IPS-18c (cell line): Measurements from ENCODE around the gene ARAP3.
"Not testable (repeated sequence)": the region's sequence is repeated elsewhere in the genome, so short reads cannot be mapped to it uniquely, and the experiment has no call there.

ENCODE experiments used
- H3K4me3 ChIP-seq: 2 replicates; pipeline ENCODE4 v1.7.0; 2013; ENCODE audit warnings: low read depth, mild to moderate bottlenecking, low read length, moderate library complexity; ENCODE audit not compliant: insufficient read depth
- H3K9me3 ChIP-seq: one replicate; pipeline ENCODE4 v1.6.1; 2013; ENCODE audit warnings: mild to moderate bottlenecking, low read length, moderate library complexity; ENCODE audit not compliant: control insufficient read depth, insufficient read depth

ARAP3 gene, protein sequence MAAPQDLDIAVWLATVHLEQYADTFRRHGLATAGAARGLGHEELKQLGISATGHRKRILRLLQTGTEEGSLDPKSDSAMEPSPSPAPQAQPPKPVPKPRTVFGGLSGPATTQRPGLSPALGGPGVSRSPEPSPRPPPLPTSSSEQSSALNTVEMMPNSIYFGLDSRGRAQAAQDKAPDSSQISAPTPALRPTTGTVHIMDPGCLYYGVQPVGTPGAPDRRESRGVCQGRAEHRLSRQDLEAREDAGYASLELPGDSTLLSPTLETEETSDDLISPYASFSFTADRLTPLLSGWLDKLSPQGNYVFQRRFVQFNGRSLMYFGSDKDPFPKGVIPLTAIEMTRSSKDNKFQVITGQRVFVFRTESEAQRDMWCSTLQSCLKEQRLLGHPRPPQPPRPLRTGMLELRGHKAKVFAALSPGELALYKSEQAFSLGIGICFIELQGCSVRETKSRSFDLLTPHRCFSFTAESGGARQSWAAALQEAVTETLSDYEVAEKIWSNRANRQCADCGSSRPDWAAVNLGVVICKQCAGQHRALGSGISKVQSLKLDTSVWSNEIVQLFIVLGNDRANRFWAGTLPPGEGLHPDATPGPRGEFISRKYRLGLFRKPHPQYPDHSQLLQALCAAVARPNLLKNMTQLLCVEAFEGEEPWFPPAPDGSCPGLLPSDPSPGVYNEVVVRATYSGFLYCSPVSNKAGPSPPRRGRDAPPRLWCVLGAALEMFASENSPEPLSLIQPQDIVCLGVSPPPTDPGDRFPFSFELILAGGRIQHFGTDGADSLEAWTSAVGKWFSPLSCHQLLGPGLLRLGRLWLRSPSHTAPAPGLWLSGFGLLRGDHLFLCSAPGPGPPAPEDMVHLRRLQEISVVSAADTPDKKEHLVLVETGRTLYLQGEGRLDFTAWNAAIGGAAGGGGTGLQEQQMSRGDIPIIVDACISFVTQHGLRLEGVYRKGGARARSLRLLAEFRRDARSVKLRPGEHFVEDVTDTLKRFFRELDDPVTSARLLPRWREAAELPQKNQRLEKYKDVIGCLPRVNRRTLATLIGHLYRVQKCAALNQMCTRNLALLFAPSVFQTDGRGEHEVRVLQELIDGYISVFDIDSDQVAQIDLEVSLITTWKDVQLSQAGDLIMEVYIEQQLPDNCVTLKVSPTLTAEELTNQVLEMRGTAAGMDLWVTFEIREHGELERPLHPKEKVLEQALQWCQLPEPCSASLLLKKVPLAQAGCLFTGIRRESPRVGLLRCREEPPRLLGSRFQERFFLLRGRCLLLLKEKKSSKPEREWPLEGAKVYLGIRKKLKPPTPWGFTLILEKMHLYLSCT (N-terminal part only)

GRCh38 chr5:141681695-141682641, at the start of gene ARAP3:
Gene ARAP3 (minus strand): TSS chr5:141682230. CDS start chr5:141680486, 1,744 bp downstream.
- peak within 1 kb of the TSS; percentile 46 for H3K4me3 ChIP-seq
- no peaks in the 10 kb centered on the region for H3K9me3 ChIP-seq

DNA sequence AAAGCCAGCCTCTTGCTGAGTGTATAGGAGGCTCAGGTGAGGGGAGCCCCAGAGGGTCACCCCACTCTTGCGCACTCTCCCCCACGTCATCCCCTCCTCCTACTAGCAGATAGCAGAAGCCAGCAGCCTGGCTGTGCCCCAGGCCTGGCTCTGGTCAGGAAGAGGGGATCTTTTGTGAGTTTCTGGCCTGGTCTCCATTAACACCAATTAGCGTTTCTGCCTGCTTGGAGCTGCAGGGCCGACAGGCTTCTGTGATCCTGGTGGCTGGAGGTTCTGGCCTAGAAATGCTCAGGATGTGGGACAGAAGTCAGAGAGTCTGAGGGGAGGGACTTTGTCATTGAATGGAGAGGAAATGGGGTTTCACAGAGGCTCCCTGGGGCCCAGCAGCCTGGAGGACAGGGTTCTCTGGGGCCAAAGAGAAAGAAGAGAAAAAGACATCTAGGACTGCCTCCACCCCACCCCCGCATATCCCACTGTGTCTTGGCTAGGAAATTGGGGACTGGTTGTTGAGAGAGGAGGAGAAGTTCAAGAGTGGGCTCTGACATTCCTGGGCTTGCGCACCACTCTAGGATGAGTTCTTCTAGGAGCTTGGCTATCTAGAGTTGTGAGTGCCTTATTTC, 47.5 kb upstream of the ARAP3 start:
- Histone ChIP-seq H3K4me3 (no peak overlapping the region), H3K9me3 (no peaks in the 10 kb centered on the region)

GRCh38 chr5:141725891-141726290, 43.9 kb upstream of the ARAP3 start:
- Histone ChIP-seq H3K9me3 (no peaks in the 10 kb centered on the region), H3K4me3 (no peak overlapping the region)

DNA sequence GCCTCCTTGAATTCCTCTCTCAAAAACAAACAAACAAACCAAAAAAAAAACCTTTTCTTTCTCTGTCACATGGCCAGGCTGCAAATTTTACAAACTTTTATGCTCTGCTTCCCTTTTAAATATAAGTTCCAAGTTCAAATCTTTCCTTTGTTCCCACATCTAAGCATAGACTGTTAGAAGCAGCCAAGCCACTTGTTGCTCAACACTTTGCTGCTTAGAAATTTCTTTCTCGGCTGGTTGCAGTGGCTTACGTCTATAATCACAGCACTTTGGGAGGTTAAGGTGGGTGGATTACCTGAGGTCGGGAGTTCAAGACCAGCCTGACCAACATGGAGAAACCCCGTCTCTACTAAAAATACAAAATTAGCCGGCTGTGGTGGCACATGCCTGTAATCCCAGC, 43.1 kb upstream of the ARAP3 start:
- not testable (repeated sequence) for H3K4me3 ChIP-seq, H3K9me3 ChIP-seq

DNA sequence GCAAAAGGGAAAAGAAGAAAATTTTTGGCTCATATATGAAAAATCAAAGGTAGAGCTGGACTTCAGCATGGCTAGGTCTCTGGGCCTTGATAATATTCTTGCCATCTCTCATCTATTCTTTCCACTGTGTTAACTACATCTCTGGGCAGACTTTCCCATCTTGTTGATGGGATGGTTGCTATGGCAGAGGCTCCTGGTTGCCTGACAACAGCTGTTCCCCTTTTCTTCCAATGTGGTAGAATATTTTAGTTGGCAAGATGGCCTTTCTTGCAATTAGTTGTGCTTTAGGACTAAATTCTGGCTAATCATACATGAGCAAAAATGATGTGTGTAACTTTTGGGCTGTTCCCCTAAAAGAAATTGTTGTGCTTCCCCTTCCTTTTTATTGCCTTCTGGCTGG, 40.2 kb upstream of the ARAP3 start:
- H3K4me3 ChIP-seq = no peak overlapping the region
- H3K9me3 ChIP-seq = no peaks in the 10 kb centered on the region

DNA sequence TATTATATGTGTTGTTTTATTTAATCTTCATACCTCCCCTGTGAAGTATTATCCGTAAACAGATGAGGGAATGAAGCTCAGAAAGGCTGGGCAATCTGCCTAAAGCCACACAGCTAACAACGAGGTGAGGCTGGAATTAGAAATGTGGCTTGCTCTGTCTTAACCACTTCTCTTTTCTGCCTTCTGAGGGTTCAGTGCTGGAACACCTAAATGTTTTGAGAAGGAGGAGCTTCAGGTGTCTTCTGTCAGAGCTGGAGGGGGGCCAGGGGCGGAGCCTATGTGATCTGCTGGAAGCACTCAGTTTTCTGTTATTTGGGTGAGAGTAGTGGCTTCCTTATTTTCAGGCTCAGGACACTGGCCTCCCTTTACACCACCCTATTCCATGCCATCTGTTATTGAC, 35.0 kb upstream of the ARAP3 start:
- Histone ChIP-seq H3K4me3 (no peak overlapping the region), H3K9me3 (no peaks in the 10 kb centered on the region)

DNA sequence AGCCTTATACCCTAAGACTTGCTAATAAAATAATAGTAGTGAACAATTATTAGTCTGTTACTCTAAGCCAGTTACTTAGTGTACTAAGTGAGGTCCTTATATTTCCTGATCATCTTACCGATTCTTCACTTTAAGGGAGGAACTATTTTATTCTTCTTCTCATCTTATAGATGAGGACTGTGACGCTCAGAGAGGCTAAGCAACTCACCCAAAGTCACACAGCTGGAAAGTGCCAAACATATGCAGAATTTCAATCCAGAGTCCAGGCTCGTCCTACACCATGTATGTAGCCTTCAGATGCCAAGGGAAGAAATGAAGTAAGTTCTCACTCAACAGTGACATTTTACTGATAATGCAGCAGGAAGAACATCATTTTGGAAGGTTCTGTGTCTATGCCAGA, 34.4 kb upstream of the ARAP3 start:
- Histone ChIP-seq H3K9me3 (no peaks in the 10 kb centered on the region), H3K4me3 (no peak overlapping the region)

DNA sequence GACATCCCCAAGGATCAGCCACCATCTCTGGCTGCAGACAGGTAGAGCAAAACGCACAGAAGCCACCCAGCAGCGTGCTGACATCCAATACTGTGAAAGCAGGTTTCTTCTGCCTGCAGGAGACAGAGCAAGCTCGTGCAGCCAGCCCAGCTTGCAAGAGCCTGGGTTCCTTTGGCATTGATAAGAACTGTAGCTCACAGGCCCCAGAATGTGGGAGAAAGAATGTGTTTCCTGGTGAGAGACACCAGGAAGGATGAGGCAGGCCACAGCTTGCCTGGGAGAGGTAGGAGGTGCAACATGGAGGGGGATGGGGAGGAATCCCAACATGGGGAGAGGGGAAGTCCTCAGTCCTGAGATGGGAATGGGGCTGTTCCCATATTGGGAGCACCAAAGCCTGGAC, 34.0 kb upstream of the ARAP3 start:
- Histone ChIP-seq H3K9me3 (no peaks in the 10 kb centered on the region), H3K4me3 (0 out of 2 replicates have a peak overlapping the region, but pooled peaks have one; percentile 15)

GRCh38 chr5:141715346-141715905, 33.4 kb upstream of the ARAP3 start:
- Histone ChIP-seq H3K4me3 (no peak overlapping the region), H3K9me3 (no peaks in the 10 kb centered on the region)

GRCh38 chr5:141714542-141715310, 32.7 kb upstream of the ARAP3 start:
- H3K4me3 ChIP-seq = no peak overlapping the region
- no peaks in the 10 kb centered on the region for H3K9me3 ChIP-seq

DNA sequence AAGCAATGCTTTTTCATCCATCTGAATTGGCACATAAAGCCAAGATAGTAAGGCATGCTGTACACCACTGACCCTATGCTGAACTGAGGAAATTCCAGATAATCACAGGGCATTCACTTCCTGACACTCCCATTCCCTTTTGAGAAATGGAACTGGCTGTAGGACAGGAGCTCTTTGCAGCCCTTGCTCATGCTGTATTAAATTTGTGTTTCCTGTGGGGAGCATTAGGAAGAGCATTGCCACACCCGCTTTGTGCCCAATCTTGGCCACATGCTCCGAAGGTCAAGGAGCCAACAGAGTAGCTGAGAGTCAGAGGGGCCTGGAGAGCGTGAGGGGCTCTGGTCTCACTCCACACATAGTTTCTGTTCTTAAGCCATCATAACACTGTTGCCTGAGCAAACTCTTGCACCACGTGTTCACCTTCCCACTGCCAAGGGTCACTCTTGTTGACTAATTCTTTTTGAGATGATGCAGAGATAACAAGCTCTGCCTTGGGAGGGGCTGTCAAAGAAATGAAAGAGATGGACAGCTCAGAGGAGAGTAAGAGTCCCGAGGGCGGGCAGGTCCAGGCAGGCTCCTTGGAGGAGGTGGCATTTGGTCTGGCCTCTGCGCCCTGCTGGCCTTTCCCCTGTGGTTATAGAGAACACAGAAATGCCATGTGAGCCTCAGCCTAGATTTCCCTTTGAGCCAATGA, 31.7 kb upstream of the ARAP3 start:
- H3K4me3 ChIP-seq = no peak overlapping the region
- H3K9me3 ChIP-seq = no peaks in the 10 kb centered on the region

DNA sequence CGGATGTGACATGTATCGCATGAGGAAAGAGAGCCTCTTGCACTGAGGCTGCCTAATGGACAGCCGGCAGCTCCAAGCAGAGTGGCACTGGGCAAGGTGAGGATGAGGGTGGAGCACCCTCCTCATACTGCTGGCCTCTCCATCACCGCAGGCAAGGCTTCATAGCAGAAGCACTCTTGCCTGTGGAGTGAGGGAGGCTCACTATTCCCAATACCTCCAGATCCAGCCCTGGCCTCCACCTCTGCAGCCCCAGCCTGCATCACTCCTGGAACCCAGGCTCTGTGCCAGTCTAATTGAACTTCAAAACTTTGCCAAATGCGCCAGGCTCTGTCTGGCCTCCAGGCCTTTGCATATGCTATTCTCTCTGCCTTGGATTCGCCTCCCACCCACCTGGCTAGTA, 29.7 kb upstream of the ARAP3 start:
- no peaks in the 10 kb centered on the region for H3K9me3 ChIP-seq
- H3K4me3 ChIP-seq = no peak overlapping the region

GRCh38 chr5:141709699-141710267, 27.8 kb upstream of the ARAP3 start:
- Histone ChIP-seq H3K4me3 (no peak overlapping the region), H3K9me3 (no peaks in the 10 kb centered on the region)

DNA sequence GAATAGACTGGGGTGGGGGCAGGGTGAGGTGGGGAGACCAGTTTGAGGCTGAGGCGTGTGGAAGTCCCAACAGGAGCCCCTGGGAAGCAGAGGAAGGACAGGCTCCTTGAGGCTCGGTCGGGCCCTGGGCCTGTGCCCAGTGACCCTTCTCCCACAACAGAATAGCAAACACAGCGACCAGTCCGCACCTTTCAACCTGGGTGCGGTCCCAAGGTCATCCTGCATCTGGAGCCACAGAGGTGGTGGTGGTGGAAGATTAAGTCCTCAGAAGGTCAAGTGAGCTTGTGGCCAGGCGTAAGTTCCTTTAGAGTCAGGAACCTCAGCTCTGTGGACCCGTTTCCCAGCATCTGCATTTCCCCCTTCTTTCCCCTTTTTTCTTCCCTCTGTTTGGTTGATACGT, 26.0 kb upstream of the ARAP3 start:
- no peaks in the 10 kb centered on the region for H3K9me3 ChIP-seq
- no peak overlapping the region for H3K4me3 ChIP-seq
